Right lobe of liver (tissue), 6 donors: ENCODE data around the gene SHISA9. TPM values are rescaled to one million over a fixed set of nuclear protein-coding genes. Genes with fewer than 3 reads are reported as not detected.

Experiments used
- ATAC-seq, 4 donors: fragments of 200-7000 bp; cut with Tn5 transposase; one replicate each; pipeline ENCODE4 v1.9.1; 2020; ENCODE audit warnings: mild to moderate bottlenecking in 4 of 4, moderate library complexity in 4 of 4
- DNase-seq, 3 donors: peaks; one replicate each; pipeline ENCODE4 v3.0.0-alpha.2; 2020
- H3K27ac ChIP-seq, 3 donors: fragments of 200-600 bp; one replicate each; pipeline ENCODE4 v1.8.0; 2022
- H3K27me3 ChIP-seq, 2 donors: fragments of 200-600 bp; one replicate each; pipeline ENCODE4 v1.8.0; 2022
- H3K36me3 ChIP-seq, 4 donors: fragments of 200-600 bp; sonication (generic) in 1 of 4; one replicate each; pipeline versions ENCODE4 v1.5.1 to v1.8.0; 2017 to 2022; ENCODE audit warnings: control low read depth in 1 of 4
- H3K4me1 ChIP-seq, 4 donors: fragments of 200-600 bp; sonication (generic) in 1 of 4; one replicate each; pipeline versions ENCODE4 v1.5.1 to v1.8.0; 2017 to 2022; ENCODE audit warnings: control low read depth in 1 of 4
- H3K4me3 ChIP-seq, 3 donors: fragments of 200-600 bp; one replicate each; pipeline ENCODE4 v1.8.0; 2022
- H3K9me3 ChIP-seq, 4 donors: fragments of 200-600 bp; sonication (generic) in 1 of 4; one replicate each; pipeline versions ENCODE4 v1.5.1 to v1.8.0; 2017 to 2022; ENCODE audit warnings: control low read depth in 1 of 4
- POLR2A ChIP-seq: fragments of 450-650 bp; IDR thresholded peaks from one replicate; pipeline ENCODE4 v1.6.1; 2017; ENCODE audit warnings: antibody characterized with exemption, mild to moderate bottlenecking
- WGBS: methylation state at CpG from one replicate; pipeline ENCODE4 v1.1.6; 2018; ENCODE audit warnings: low coverage, low lambda C conversion rate; ENCODE audit not compliant: insufficient coverage; ENCODE audit errors: missing lambda C conversion rate; 5-methylcytosine and 5-hydroxymethylcytosine counted together
- intact Hi-C, 2 donors: fragments of 100-400 bp; cut with DNase I; formaldehyde crosslinking; loops; one replicate each; pipeline versions ENCODE4 v1.11.2 to v1.14.1; 2022
- total RNA-seq, 6 experiments: library from RNA; depleted of rRNA in 2 of 6; stranded (reverse); fragments of >200 nt in 2 of 6; fragmentation: NEBNext Ultra II Directional in 3 of 6; extraction: Animal tissue kit (Norgen Biotek cat#: 25700) in 3 of 6; gene quantifications; one replicate each; pipeline versions ENCODE4 v1.1.0 to v1.2.4, GENCODE V29; 2016 to 2023
- TF ChIP-seq, protein P1 (sequence below), 4 donors: fragments of 200-600 bp in 3 of 4; fragments of 450-650 bp in 1 of 4; IDR thresholded peaks; one replicate each; pipeline versions ENCODE4 v1.5.1 to v1.8.0; 2016 to 2022; ENCODE audit warnings: antibody characterized with exemption in 4 of 4, mild to moderate bottlenecking in 2 of 4
- donor health status: DM: no; HTN: yes; CAD: no.
- donor health status: DM: no; HTN: no; CAD: no.
- donor health status: DM: no; HTN: no; CAD: no.
- donor health status: DM: no; HTN: yes; CAD: no.
- donor health status: DM: no; HTN: yes; CAD: no.

SHISA9 gene
- total RNA-seq, 6 experiments from 2014 or later: 0.02 to 0.06 TPM; not detected in 4

DNA sequence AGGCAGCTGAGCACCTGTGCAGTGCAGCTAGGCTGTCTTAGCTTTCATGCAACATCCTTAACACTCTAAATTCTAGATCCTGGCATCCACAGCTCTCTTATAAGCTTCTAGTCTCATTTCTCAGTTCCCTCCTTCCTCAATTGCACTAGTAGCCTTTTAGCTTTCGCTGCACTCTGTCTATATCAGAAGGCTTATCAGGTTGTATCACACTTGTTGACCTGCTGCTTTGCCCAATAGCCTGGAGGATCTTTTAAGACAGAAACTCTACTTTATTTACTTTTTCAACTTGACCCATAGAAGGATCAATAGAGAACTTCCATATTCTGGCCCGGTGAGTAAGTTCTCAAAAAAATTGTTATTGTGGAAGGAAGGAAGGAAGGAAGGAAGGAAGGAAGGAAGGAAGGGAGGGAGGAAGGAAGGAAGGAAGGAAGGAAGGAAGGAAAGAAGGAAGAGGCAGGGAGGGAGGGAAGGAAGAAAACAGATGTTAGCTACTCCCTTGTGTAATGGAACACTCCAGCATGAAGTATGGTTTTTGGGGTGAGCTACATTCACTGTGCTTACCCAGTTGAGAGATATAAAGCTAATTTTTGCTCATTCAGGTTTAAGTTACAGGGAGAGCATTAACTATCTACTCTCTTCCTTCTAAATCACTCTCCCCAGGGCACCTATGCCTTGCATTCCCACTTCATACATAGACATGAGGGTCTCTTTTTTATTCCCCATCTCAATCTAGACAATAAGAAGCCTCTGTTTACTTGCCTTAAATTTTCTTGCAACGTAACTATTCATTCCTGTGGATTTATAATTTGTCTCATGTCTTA lies 361.1 kb downstream of the SHISA9 start:
- intact Hi-C loops: no loop called here
- peak; percentile 18 to 58 (median 52) for ATAC-seq
- WGBS: 44% methylated on average over 3 of the region's 3 CpGs

DNA sequence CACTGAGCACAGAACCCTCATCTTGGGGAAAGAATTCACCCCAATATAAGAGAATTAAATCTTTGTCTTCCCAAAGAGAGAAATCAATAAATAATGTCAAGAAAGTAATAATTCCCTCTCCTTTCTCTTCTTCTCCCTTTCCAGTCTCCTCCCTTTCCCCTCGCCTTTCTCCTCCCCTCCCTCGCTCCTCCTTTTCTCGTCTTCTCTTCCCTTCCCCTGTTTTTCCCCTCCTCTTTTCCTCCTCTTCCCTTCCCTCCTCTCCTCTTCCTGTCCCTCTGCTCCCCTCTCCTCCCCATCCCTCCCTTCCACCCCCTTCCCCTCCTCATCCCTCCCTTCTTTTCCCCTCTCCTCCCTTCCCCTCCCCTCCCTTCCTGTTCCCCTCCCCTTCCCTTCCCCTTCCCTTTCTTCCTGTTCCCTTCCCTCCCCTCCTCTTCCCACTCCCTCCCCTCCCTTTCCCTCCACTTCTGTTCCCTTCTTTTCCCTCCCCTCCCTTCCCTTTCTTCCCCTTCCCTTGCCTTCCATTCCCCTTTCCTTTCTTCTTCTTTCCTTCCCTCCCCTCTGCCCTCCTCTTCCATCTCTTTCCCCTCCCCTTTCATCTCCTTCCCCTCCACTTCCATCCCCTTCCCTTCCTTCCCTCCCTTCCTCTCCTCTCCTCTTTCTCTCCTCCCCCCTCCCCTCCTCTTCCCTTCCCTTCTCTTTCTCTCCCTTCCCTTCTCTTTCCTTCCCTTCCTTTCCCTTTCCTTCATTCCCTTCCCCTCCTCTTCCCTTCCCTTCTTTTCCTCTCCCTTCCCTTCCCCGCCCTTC lies 363.6 kb downstream of the SHISA9 start:
- TF ChIP-seq POLR2A: no peak
- TF ChIP-seq, protein P1, sequence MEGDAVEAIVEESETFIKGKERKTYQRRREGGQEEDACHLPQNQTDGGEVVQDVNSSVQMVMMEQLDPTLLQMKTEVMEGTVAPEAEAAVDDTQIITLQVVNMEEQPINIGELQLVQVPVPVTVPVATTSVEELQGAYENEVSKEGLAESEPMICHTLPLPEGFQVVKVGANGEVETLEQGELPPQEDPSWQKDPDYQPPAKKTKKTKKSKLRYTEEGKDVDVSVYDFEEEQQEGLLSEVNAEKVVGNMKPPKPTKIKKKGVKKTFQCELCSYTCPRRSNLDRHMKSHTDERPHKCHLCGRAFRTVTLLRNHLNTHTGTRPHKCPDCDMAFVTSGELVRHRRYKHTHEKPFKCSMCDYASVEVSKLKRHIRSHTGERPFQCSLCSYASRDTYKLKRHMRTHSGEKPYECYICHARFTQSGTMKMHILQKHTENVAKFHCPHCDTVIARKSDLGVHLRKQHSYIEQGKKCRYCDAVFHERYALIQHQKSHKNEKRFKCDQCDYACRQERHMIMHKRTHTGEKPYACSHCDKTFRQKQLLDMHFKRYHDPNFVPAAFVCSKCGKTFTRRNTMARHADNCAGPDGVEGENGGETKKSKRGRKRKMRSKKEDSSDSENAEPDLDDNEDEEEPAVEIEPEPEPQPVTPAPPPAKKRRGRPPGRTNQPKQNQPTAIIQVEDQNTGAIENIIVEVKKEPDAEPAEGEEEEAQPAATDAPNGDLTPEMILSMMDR (IDR thresholded peaks at IDR 0.05): no peak
- no peak overlapping the region for H3K4me3 ChIP-seq
- DNase-seq (no peak), ATAC-seq (no peak)
- no peaks in the 10 kb centered on the region for H3K36me3 ChIP-seq
- no peak overlapping the region for H3K27ac ChIP-seq
- no peaks in the 10 kb centered on the region for H3K27me3 ChIP-seq
- intact Hi-C loops: no loop called here
- peaks cover 0 to 21% (median 8%) of the 10 kb centered on the region in 4 donors for H3K4me1 ChIP-seq
- H3K9me3 ChIP-seq: no peaks in the 10 kb centered on the region
- 80% methylated on average over 4 of the region's 4 CpGs for WGBS

More for the DNA sequence above, 361.1 kb downstream of the SHISA9 start:
- DNase-seq: no peak
- TF ChIP-seq, protein P1 (IDR thresholded peaks at IDR 0.05): no peak
- TF ChIP-seq POLR2A: no peak
- peaks cover 0 to 8% (median 2%) of the 10 kb centered on the region in 4 donors for H3K4me1 ChIP-seq
- H3K36me3 ChIP-seq: no peaks in the 10 kb centered on the region
- H3K9me3 ChIP-seq: no peaks in the 10 kb centered on the region
- H3K27me3 ChIP-seq: no peaks in the 10 kb centered on the region
- no peak overlapping the region for H3K27ac ChIP-seq
- no peak overlapping the region for H3K4me3 ChIP-seq

DNA sequence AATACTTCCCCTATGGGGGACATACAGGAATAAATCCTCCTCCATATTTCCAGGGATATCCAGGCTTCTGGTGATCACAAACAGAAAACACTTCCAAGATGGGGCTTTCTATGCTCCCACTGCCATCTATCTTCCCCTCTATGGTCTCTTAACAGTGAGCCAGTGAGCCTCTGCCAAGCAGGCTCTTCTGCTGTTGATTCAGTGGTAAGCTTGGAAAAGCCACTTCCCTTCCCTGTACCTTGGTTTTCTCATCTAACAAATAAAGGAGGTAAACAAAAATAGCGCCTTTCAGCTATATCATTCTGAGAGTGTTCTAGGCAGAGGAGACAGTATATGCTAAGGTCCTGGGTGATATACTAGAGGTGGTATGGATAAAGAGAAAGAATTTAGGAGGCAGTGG lies 368.0 kb downstream of the SHISA9 start:
- Histone ChIP-seq H3K27ac (peak overlapping the region; percentile 43 to 78 (median 74)), H3K9me3 (no peaks in the 10 kb centered on the region), H3K27me3 (no peaks in the 10 kb centered on the region), H3K36me3 (no peaks in the 10 kb centered on the region), H3K4me3 (no peak overlapping the region), H3K4me1 (peaks cover 0 to 21% (median 8%) of the 10 kb centered on the region in 4 donors)
- TF ChIP-seq POLR2A: no peak
- TF ChIP-seq, protein P1 (IDR thresholded peaks at IDR 0.05): no peak
- intact Hi-C loops: no loop called here
- no peak for DNase-seq
- 54% methylated on average over 1 of the region's 1 CpG for WGBS
- peak; percentile 29 to 53 (median 45) for ATAC-seq

DNA sequence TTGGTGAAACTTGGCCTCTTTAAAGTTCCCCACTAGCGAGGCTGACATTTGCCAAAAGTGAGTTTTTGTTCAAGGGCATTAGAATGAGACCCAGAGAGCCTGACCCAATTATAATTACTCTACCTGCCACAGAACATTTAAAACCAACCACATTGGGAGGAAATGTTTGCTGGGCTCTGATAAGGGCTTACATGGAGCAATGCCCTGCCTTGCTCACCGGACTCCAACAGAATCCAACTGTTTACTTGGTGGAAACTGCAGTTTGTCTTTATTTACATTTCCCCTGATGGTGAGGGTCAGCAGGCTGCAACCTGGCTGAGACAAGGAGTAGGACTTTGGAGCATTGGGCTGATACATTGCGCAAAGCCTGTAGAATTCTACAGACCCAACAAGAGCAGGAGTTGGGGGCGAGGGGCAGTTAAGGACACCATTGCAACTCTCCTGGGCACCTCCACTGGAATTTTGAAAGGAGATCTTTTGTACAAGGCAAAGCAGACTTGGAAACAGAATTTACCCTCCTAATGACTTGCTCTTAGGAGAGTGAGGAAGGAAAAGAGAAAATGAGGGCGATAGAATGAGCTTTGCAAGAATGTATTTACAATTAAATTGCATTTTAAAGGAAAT lies 368.6 kb downstream of the SHISA9 start:
- TF ChIP-seq, protein P1 (IDR thresholded peaks at IDR 0.05): no peak
- TF ChIP-seq POLR2A: no peak
- Histone ChIP-seq H3K36me3 (no peaks in the 10 kb centered on the region), H3K4me3 (peak overlapping the region in 1 of 3 donors; percentile 26), H3K9me3 (no peaks in the 10 kb centered on the region), H3K27ac (peak overlapping the region; percentile 43 to 78 (median 74)), H3K4me1 (peaks cover 0 to 21% (median 8%) of the 10 kb centered on the region in 4 donors), H3K27me3 (no peaks in the 10 kb centered on the region)
- peak; percentile 43 to 85 (median 70) for DNase-seq
- intact Hi-C loops: no loop called here
- WGBS: 26% methylated on average over 5 of the region's 5 CpGs
- ATAC-seq: peak; percentile 93 to 96 (median 94)
